Measurements from ENCODE around the gene MYT1.
"Not testable (repeated sequence)": the region's sequence is repeated elsewhere in the genome, so short reads cannot be mapped to it uniquely, and the experiment has no call there.

The MYT1 gene

DNA sequence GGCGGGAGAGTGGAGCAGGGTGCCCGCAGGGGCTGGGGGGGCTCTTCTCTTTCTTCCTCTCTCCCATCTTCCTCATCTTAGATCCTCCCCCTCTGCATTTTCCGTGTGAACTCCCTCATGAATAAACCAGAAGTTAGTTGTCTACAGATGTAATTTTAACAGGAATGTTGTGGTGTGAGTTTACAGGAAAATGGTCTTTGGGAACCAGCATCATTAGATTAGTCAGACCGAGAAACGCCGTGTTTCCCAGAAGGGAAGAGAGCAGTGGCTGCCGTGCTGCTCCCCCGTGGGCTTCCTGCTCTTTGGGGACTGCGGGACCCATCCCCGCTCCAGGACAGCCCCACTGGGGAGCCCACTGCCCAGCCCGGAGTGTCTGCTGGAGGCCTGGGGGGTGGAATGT, 3.4 kb downstream of the MYT1 start:
- no peak for DNase-seq (ENCODE audit: low read depth in 2 of 2)

GRCh38 chr20:64168381-64169090, 4.3 kb downstream of the MYT1 start:
- DNase-seq (ENCODE audit: low read depth in 2 of 2): no peak

GRCh38 chr20:64169091-64169560, 4.9 kb downstream of the MYT1 start:
- DNase-seq (ENCODE audit: low read depth in 2 of 2): no peak

DNA sequence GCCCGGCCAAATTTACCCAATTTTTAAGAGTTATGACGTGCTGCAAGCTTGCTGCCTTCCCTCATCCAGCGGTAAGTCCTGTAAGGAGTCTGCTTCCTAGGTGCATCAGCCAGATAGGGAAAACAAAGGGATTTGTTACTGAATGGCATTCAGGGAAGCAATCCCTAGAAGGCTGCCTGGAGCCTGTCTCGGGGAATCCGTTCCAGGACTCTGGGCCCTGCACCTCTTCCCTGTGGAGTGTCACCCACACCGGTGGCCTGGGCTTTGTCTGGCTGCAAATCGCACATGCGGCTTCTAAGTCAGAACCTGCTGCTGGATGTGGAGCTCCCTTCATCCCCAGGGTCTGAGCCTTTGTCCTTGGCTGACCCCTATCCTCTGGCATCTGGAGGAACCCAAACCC, 7.0 kb downstream of the MYT1 start:
- no peak for DNase-seq (ENCODE audit: low read depth in 2 of 2)

DNA sequence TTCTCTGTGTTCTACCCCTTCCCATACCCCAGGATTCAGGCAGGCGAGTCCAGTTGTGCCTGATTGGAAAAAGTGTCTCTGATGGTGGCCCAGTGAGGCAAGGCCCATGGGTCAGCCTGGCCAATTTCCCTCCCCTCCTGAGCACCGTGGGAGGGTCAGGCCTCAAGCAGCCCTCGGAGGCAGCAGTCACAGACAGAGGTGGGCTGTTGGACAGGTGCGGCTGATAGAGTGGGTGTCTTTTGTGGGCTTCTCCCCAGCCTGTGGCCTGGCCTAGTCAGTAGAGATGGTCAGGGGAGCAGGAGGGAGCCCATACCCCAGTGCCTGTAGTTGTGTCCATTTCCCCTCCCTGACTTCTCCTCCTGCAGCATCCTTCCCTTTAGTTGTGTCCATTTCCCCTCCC, 8.9 kb downstream of the MYT1 start:
- DNase-seq (ENCODE audit: low read depth in 2 of 2): no peak

GRCh38 chr20:64176551-64176950, 12.3 kb downstream of the MYT1 start:
- no peak for DNase-seq (ENCODE audit: low read depth in 2 of 2)

GRCh38 chr20:64176971-64177370, 12.7 kb downstream of the MYT1 start:
- no peak for DNase-seq (ENCODE audit: low read depth in 2 of 2)

DNA sequence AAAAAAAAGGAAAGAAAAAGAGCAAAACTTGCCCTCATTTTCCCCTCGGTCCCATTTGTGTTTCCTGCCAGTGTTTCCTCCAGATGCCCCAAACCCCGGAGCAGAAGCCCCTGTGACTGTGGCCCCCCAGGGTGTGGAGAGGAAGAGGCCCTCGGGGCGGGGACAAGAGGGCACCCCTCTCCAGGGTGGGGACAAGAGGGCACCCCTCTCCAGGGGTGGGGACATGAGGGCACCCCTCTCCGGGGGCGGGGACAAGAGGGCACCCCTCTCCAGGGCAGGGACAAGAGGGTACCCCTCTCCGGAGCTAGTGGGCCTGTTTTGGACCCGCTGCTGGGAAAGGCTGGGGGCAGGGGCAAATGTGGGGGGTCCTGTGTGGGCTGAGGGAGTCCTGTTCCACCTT, 13.1 kb downstream of the MYT1 start:
- DNase-seq (ENCODE audit: low read depth in 2 of 2): no peak

- no peak for DNase-seq (ENCODE audit: low read depth in 2 of 2)
These were observed 13.5 kb downstream of the MYT1 start for GRCh38 chr20:64177787-64178186.

- DNase-seq (ENCODE audit: low read depth in 2 of 2): not testable (repeated sequence)
These were observed 14.7 kb downstream of the MYT1 start for GRCh38 chr20:64178925-64179324.

DNA sequence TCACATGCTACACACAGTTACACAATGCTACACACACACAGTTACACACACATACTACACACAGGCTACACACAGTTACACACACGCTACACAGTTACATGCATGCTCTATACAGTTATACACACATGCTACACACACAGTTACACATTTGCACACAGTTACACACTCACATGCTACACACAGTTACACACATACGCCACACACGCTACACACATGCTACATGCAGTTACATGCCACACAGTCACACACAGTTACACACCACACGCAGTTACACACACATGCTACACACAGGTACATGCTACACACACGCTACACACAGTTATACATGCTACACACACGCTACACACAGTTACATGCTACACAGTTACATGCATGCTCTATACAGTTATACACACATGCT, 15.6 kb downstream of the MYT1 start:
- DNase-seq (ENCODE audit: low read depth in 2 of 2): no peak

GRCh38 chr20:64180673-64181072, 16.4 kb downstream of the MYT1 start:
- DNase-seq (ENCODE audit: low read depth in 2 of 2): no peak

GRCh38 chr20:64181391-64181790, 17.1 kb downstream of the MYT1 start:
- DNase-seq (ENCODE audit: low read depth in 2 of 2): no peak

DNA sequence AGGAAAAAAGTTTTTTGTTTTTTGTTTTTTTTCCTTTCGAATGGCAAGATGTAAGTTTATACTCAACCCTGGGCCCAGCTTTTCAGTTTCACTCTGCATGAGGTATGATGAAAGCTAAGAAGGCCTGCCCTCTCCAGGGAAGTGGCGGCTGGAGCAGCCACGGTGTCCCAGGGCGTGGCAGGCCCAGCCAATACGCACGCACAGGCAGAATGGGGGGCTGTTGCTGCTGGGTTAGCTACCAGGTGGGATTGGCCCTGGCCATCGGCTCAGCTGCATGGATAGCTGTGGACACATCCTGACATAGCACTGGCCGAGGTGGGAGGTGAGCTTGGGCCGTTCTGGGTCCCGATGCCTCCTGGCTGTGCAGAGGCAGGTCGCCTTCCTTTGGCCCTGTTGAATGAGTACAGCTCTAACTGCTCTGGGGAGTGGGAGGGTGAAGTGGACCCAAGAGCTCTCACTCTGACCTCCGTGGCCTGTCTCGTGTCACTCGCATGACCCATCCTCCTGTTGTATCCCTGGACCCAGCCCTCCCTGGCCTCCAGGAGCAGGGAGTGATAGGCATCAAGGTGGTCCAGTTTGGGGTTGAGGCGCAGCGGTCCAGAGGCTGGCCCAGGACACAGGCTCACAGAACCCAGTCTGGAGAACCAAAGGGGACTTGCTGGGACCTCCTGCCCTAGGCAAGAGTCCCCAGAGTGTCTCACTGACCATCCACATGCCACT, 18.1 kb downstream of the MYT1 start:
- DNase-seq (ENCODE audit: low read depth in 2 of 2): no peak

- DNase-seq (ENCODE audit: low read depth in 2 of 2): no peak
These were observed 19.1 kb downstream of the MYT1 start for GRCh38 chr20:64183313-64183712.

DNA sequence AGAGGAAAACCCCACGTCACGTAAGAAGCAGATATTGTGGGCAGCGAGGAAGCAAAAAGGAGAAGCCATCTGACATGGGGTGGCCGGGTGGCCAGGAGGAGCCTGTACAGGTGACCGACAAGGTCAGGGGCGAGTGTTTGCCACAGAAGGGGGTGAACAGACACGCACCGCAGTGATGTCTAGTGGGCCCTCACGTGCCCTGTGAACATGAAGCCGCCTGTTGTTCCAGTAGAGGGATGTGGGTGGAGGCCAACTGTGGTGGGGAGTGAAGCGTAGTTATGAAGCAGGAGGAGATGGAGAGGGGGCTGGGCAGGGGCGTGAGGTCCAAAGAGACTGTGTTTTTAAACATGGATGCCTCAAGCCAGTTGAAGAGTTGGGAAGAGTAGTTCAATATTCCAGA, 20.5 kb downstream of the MYT1 start:
- no peak for DNase-seq (ENCODE audit: low read depth in 2 of 2)

GRCh38 chr20:64185276-64185900, 21.1 kb downstream of the MYT1 start:
- no peak for DNase-seq (ENCODE audit: low read depth in 2 of 2)

DNA sequence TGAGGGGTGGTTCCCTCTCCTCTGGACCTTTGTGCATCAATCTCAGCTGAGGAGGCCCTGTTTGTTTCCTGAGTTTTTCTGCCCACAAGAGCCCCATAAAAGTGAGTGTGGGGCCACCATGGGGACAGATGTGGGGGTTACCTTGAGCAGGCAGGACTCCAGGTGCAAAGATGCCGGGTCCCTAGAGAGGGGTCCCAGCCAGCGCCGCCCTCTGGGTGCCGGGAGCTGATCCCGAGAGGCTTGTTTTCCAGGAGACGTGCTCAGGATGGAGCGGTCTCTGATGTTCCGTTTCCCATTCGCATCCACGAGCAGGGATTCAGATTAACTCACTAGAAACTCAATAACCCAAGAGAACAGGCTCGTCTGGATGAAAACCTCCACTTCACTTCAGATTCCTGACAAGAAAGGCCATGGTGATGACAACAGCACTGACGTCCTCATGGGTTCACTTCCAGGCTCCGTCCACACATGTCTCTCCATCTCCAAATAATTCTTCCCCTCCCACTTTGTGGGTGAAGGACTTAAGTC, 21.9 kb downstream of the MYT1 start:
- no peak for DNase-seq (ENCODE audit: low read depth in 2 of 2)

DNA sequence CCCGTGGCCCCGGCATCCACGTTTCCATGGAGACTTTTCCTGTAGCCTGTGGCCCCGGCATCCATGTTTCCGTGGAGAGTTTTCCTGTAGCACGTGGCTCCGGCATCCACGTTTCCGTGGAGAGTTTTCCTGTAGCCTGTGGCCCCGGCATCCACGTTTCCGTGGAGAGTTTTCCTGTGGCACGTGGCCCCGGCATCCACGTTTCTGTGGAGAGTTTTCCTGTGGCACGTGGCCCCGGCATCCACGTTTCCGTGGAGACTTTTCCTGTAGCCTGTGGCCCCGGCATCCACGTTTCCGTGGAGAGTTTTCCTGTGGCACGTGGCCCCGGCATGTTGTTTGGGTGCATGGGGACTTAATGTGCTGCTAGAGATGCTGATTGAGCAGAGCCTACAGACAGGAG, 23.0 kb downstream of the MYT1 start:
- DNase-seq (ENCODE audit: low read depth in 2 of 2): not testable (repeated sequence)

GRCh38 chr20:64188091-64188490, 23.8 kb downstream of the MYT1 start:
- DNase-seq (ENCODE audit: low read depth in 2 of 2): no peak

DNA sequence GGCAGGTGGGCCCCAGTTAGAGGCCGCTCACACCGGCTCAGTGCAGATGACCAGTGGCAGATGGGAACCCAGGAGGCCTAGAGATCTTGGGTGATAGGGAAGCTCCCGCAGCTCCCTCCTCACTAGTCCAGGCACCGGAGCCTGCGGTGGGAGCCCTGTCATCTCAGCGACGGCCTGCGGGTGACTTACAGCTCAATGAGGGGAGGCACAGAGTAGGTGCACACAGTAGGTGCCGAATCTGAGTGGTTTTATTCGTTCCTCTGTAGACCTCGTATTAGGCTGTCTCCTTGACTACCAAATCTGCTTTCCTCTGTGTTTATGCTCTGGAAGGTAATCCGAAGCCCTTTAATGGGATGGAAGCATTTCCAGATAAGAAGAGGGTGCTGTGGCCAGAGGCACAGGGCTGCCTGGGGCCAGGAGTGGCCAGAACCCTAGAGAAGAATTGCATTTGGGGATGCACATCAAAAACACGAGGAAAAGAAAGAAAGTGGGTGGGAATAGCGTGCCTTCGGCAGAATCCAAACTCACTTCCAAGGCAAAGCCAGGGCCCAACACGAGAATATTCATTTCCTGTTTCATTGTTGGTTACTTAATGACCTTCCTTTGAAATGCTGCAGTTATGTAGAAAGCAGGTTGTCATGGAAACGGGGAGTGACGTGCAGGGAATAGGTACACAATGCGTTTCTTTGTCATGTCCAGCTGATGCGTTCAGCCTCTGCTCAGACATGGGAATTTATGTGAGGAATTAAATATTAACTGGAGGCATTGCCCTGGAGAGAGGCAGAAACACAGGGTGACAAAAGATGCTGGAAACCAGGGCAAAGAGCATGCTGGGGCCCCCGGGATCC, 24.7 kb downstream of the MYT1 start:
- DNase-seq (ENCODE audit: low read depth in 2 of 2): no peak

- no peak for DNase-seq (ENCODE audit: low read depth in 2 of 2)
These were observed 25.3 kb downstream of the MYT1 start for GRCh38 chr20:64189530-64189966.
